HepG2 (cell line): Measurements from ENCODE around the gene GABBR2. TPM values are rescaled to one million over a fixed set of nuclear protein-coding genes. Genes with fewer than 3 reads are reported as not detected.

Experiments used
- ATAC-seq: fragments of 200-7000 bp; cut with Tn5 transposase; 3 replicates; pipeline ENCODE4 v1.9.1; 2020; ENCODE audit warnings: mild to moderate bottlenecking, moderate library complexity
- BruUV-seq: library from RNA; stranded (reverse); fragments of 400-500 nt; replicated peaks from 2 replicates; lab custom pipeline; 2021; lab: Mats Ljungman, UMichigan
- CTCF ChIA-PET: fragments of 300-600 bp; formaldehyde crosslinking; extraction: SDS; loops from one replicate; lab custom pipeline; 2021; ENCODE audit warnings: low total read pairs, inconsistent platforms, low intra/inter-chr PET ratio; lab: Yijun Ruan, JAX
- POLR2A ChIA-PET: fragments of 350-600 bp; sonication (Branson Sonifier 250); formaldehyde crosslinking; loops from one replicate; lab custom pipeline; 2020; ENCODE audit warnings: antibody characterized with exemption, inconsistent platforms; lab: Yijun Ruan, JAX
- DNase-seq: peaks from one replicate; pipeline ENCODE4 v3.0.0-alpha.2; 2015; ENCODE audit warnings: low spot score
- FAIRE-seq: peaks from 3 replicates; lab custom pipeline; 2011; peaks lifted over from hg19 to GRCh38; lab: Jason Lieb, UNC
- H2AFZ ChIP-seq: one replicate; pipeline ENCODE4 v1.6.1; 2011; ENCODE audit warnings: low read length, inconsistent platforms
- H3K27ac ChIP-seq: fragments of 300-600 bp; 3 replicates; pipeline ENCODE4 v1.8.0; 2011; ENCODE audit warnings: mixed run types, mild to moderate bottlenecking, mixed read lengths, low read length, inconsistent platforms; ENCODE audit not compliant: insufficient read depth; ENCODE audit errors: extremely low read length
- H3K27me3 ChIP-seq, 2 experiments: fragments of 200-600 bp in 1 of 2; 2 replicates in 1 of 2; 3 replicates in 1 of 2; pipeline versions ENCODE4 v1.6.0 to v1.8.0; 2011; ENCODE audit warnings: low read length in 2 of 2, mild to moderate bottlenecking in 2 of 2, moderate library complexity in 2 of 2, inconsistent platforms in 1 of 2; ENCODE audit not compliant: insufficient read depth in 2 of 2, control insufficient read depth in 1 of 2
- H3K36me3 ChIP-seq, 2 experiments: fragments of 200-600 bp in 1 of 2; replicated peaks in 1 of 2; 2 replicates in 1 of 2; 3 replicates in 1 of 2; pipeline versions ENCODE4 v1.5.1 to v1.8.0; 2011; ENCODE audit warnings: low read length in 2 of 2, inconsistent platforms in 1 of 2; ENCODE audit not compliant: insufficient read depth in 2 of 2, control insufficient read depth in 1 of 2
- H3K4me1 ChIP-seq: 2 replicates; pipeline ENCODE4 v1.5.1; 2012; ENCODE audit warnings: low read length, inconsistent platforms; ENCODE audit not compliant: insufficient read depth
- H3K4me2 ChIP-seq: 2 replicates; pipeline ENCODE4 v1.6.0; 2011; ENCODE audit warnings: low read depth, low read length, inconsistent platforms
- H3K4me3 ChIP-seq, 3 experiments: fragments of 200-600 bp in 1 of 3; sonication (generic), shearing (Covaris generic) in 1 of 3; replicated peaks in 1 of 3; 2 replicates each; pipeline ENCODE4 v1.5.1; 2011 to 2016; ENCODE audit warnings: low read length in 3 of 3, inconsistent platforms in 2 of 3, low read depth in 2 of 3, mild to moderate bottlenecking in 2 of 3, control low read depth in 1 of 3, mixed read lengths in 1 of 3; ENCODE audit not compliant: insufficient read depth in 1 of 3
- H3K79me2 ChIP-seq: one replicate; pipeline ENCODE4 v1.6.1; 2011; ENCODE audit warnings: low read length, inconsistent platforms; ENCODE audit not compliant: insufficient read depth
- H3K9ac ChIP-seq: 2 replicates; pipeline ENCODE4 v1.6.0; 2011; ENCODE audit warnings: mild to moderate bottlenecking, low read depth, low read length, inconsistent platforms; ENCODE audit not compliant: insufficient read depth
- H3K9me3 ChIP-seq: 2 replicates; pipeline ENCODE4 v1.5.1; 2012; ENCODE audit warnings: mild to moderate bottlenecking, low read length
- H4K20me1 ChIP-seq: 2 replicates; pipeline ENCODE4 v1.6.0; 2011; ENCODE audit warnings: inconsistent platforms, mild to moderate bottlenecking, low read length, moderate library complexity; ENCODE audit not compliant: insufficient read depth
- AGO2 ChIP-seq: fragments of 200-400 bp; formaldehyde crosslinking; optimal IDR thresholded peaks from 2 replicates; pipeline ENCODE3; 2017; ENCODE audit warnings: mild to moderate bottlenecking, low read depth, low read length, moderate library complexity
- ARNT ChIP-seq: fragments of 450-650 bp; IDR thresholded peaks from 2 replicates; pipeline ENCODE4 v1.6.1; 2017
- FOSL1 ChIP-seq: sonication (generic); formaldehyde crosslinking; IDR thresholded peaks from 2 replicates; pipeline ENCODE4 v1.9.0; 2021; ENCODE audit warnings: missing genetic modification reagents, borderline replicate concordance
- KDM6A ChIP-seq: IDR thresholded peaks from 2 replicates; pipeline ENCODE4 v1.6.1; 2016; ENCODE audit warnings: low read depth
- MAZ ChIP-seq, 2 experiments: sonication (generic) in 1 of 2; formaldehyde crosslinking in 1 of 2; IDR thresholded peaks; 2 replicates each; pipeline versions ENCODE4 v1.5.0 to v1.6.1; 2012 to 2020; ENCODE audit warnings: low read depth in 2 of 2, mild to moderate bottlenecking in 2 of 2, borderline replicate concordance in 1 of 2, improper control_type of control experiment in 1 of 2, low read length in 1 of 2, missing genetic modification reagents in 1 of 2, moderate library complexity in 1 of 2
- MIER3 ChIP-seq: IDR thresholded peaks from 2 replicates; pipeline ENCODE4 v1.6.1; 2016; ENCODE audit warnings: missing compliant biosample characterization, borderline replicate concordance
- NFATC3 ChIP-seq: sonication (generic); formaldehyde crosslinking; IDR thresholded peaks from 2 replicates; pipeline ENCODE4 v1.5.1; 2020; ENCODE audit warnings: mild to moderate bottlenecking, missing genetic modification reagents
- PAX8 ChIP-seq: sonication (generic); formaldehyde crosslinking; IDR thresholded peaks from 2 replicates; pipeline ENCODE4 v1.8.0; 2022; ENCODE audit warnings: mild to moderate bottlenecking, missing genetic modification reagents, borderline replicate concordance
- RFX3 ChIP-seq: IDR thresholded peaks from 2 replicates; pipeline ENCODE4 v1.6.1; 2016; ENCODE audit warnings: missing biosample characterization, missing genetic modification reagents
- ZFAT ChIP-seq: sonication (generic); formaldehyde crosslinking; conservative IDR thresholded peaks from 2 replicates; pipeline ENCODE4 v1.8.1; 2023; ENCODE audit warnings: missing genetic modification reagents, inconsistent platforms
- ZFP36L1 ChIP-seq: sonication (generic); formaldehyde crosslinking; IDR thresholded peaks from 2 replicates; pipeline ENCODE4 v1.8.0; 2022; ENCODE audit warnings: mild to moderate bottlenecking, missing genetic modification reagents, moderate library complexity
- ZFX ChIP-seq: sonication (generic); formaldehyde crosslinking; IDR thresholded peaks from 2 replicates; pipeline ENCODE4 v1.4.0; 2020; ENCODE audit warnings: mild to moderate bottlenecking, low read depth, missing genetic modification reagents, moderate library complexity
- ZNF547 ChIP-seq: sonication (generic); formaldehyde crosslinking; IDR thresholded peaks from 2 replicates; pipeline ENCODE4 v1.5.1; 2020; ENCODE audit warnings: mild to moderate bottlenecking, missing genetic modification reagents
- ZNF773 ChIP-seq: sonication (generic); formaldehyde crosslinking; IDR thresholded peaks from 2 replicates; pipeline ENCODE4 v1.4.0; 2020; ENCODE audit warnings: missing genetic modification reagents, borderline replicate concordance
- WGBS: methylation state at CpG from one replicate; pipeline ENCODE4 v1.1.6; 2017; ENCODE audit warnings: low lambda C conversion rate; 5-methylcytosine and 5-hydroxymethylcytosine counted together
- in situ Hi-C: cut with HindIII; loops from 2 replicates; pipeline ENCODE4 v1.10.0; 2017; ENCODE audit warnings: low pct_unique_long_range_greater_than_20kb; ENCODE audit not compliant: extremely low pct_ligation_motif_present
- intact Hi-C: fragments of 100-400 bp; cut with micrococcal nuclease; formaldehyde crosslinking; loops from one replicate; pipeline ENCODE4 v1.10.0; 2022; ENCODE audit not compliant: unreplicated experiment
- polyA plus RNA-seq, 8 experiments: library from polyadenylated mRNA; depleted of rRNA in 3 of 8; stranded (reverse) in 7 of 8; unstranded in 1 of 8; fragments of >200 nt; fragmentation: Illumina TruSeq in 4 of 8; extraction: Trizol in 4 of 8; gene quantifications; 2 replicates each; pipeline versions ENCODE4 v1.2.1 to v1.2.3, GENCODE V29; 2011 to 2016; ENCODE audit warnings: low read depth in 4 of 8, missing spikeins in 1 of 8, mixed read lengths in 1 of 8; ENCODE audit not compliant: insufficient read depth in 1 of 8
- total RNA-seq, 5 experiments: library from RNA; depleted of rRNA; stranded (reverse); fragments of >200 nt; fragmentation: Illumina TruSeq; extraction: Trizol; gene quantifications; 2 replicates each; pipeline ENCODE4 v1.2.3, GENCODE V29; 2016; ENCODE audit warnings: low read depth in 1 of 5

GABBR2 gene
- total and polyA plus RNA-seq, 2 of the 13 experiments (the other 11 are each of a cell fraction or from before 2014, with no cell fraction given): 0.02 TPM; not detected in 1

DNA sequence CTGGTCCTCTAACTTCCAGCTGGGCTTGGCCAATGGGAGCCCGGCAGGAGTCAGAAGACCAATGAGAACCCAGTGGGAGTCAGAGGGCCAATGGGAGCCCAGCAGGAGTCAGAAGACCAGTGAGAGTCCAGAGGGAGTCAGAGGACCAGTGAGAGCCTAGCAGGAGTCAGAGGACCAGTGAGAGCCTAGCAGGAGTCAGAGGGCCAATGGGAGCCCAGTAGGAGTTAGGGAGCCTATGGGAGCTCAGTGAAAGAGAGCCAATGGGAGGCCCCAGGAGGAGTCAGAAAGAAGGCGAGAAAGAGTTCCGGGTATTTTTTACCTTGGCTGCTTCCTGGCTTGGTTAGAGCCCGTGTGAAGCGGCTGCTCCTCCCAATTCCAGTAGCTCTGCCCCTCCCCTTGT lies 191.0 kb downstream of the GABBR2 start:
- no peak overlapping the region for H2AFZ ChIP-seq
- H3K27ac ChIP-seq: no peak overlapping the region
- no peaks in the 10 kb centered on the region for H3K36me3 ChIP-seq
- H3K4me1 ChIP-seq: no peaks in the 10 kb centered on the region
- no peaks in the 10 kb centered on the region for H3K27me3 ChIP-seq
- no peak for ATAC-seq
- ChIA-PET POLR2A (no interaction called here), CTCF (no interaction called here)
- H3K4me3 ChIP-seq: no peak overlapping the region
- DNase-seq: no peak
- TF ChIP-seq KDM6A (CRISPR knock-in tag): no peak
- no peak for TF ChIP-seq MAZ (IDR thresholded peaks at IDR 0.05; ENCODE audit: borderline replicate concordance, low read depth, low read length)
- TF ChIP-seq MAZ (CRISPR knock-in tag; IDR thresholded peaks at IDR 0.05; ENCODE audit: low read depth): no peak
- TF ChIP-seq RFX3: no peak
- no peak for TF ChIP-seq ZFP36L1 (CRISPR knock-in tag)
- TF ChIP-seq NFATC3 (CRISPR knock-in tag): no peak
- TF ChIP-seq PAX8 (CRISPR knock-in tag): no peak
- no peak for TF ChIP-seq ZNF773 (CRISPR knock-in tag)
- no peak for TF ChIP-seq ZFX (CRISPR knock-in tag)
- TF ChIP-seq ZNF547 (CRISPR knock-in tag): no peak
- TF ChIP-seq ARNT: no peak
- no peak for TF ChIP-seq AGO2
- TF ChIP-seq ZFAT: no peak
- no peak for TF ChIP-seq MIER3 (CRISPR knock-in tag)
- TF ChIP-seq FOSL1 (CRISPR knock-in tag): no peak
- no peak overlapping the region for H3K4me2 ChIP-seq
- no peak for FAIRE-seq
- no TSS peak for BruUV-seq
- in situ Hi-C loops (no loop called here), intact Hi-C loops (no loop called here)
- H3K9ac ChIP-seq: no peak overlapping the region
- 40% methylated on average over 5 of the region's 5 CpGs for WGBS
- H4K20me1 ChIP-seq: no peaks in the 10 kb centered on the region
- no peaks in the 10 kb centered on the region for H3K79me2 ChIP-seq
- no peaks in the 10 kb centered on the region for H3K9me3 ChIP-seq
